ENCODE measurements around the gene TNIK.

DNA sequence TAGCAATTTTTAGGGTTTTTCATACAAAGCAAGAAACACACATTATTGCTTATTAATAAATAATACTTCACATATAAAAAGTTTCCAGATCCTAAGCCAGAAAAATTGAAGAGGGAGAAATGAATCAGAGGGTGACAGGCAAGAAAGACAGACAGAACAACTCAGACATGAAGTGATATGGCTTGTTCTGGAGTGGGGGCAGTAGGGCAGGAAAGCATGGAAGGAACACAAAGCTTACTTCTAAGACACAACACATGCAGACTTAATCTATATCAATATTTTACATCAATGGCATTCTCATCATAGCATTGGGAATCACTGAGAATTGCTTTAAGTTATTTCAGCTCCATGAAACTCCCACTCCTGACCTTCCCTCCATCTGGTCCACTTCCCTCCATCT is 24.4 kb downstream of the TNIK start:
- no peak for TF ChIP-seq CTCF (IDR thresholded peaks at IDR 0.05; ENCODE audit: low read depth, low read length)
- TF ChIP-seq EZH2phosphoT487 (IDR thresholded peaks at IDR 0.05; ENCODE audit: low read depth) = no peak
